HFF-Myc (cell line): ENCODE results near the gene CACNA1C.
"Not testable (repeated sequence)": the region's sequence is repeated elsewhere in the genome, so short reads cannot be mapped to it uniquely, and the experiment has no call there.

Source experiments
- DNase-seq: peaks from one replicate; pipeline ENCODE4 v3.0.0-alpha.2; 2011; ENCODE audit warnings: low read depth; ENCODE audit errors: extremely low read depth
- H3K4me3 ChIP-seq: replicated peaks from 2 replicates; pipeline ENCODE4 v1.5.1; 2011; ENCODE audit warnings: low read depth, mild to moderate bottlenecking, control low read depth, low read length
- CTCF ChIP-seq: IDR thresholded peaks from 2 replicates; pipeline ENCODE4 v1.5.1; 2012; ENCODE audit warnings: mild to moderate bottlenecking, low read depth, low read length, control low read depth; ENCODE audit errors: missing control alignments

Gene CACNA1C

DNA sequence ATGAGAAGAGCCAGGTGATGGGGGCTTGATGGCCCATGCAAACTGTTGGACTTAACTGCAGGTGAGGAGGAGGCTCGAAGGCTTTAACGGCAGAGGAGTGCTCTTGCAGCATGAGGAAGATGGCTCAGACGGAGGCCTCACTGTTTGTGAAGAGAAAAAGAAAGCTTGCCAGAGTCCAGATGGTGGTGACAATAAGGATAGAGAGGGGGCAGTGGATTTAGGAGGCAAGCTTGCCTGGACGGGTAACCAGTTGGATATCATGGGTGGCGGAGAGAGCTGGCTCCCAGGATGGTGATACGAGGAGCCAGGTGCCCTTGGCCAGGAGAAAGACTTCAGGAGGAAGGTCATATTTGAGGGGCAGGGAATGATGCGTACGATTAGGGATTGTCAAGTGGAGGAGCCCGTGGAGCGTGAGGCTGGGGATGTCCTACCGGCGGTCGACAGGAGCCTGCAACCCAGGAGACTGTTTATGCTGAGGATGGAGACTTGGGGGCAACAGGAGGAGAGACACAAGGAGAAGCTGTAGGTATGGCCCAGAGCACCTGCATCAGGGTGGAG lies 71.8 kb downstream of the CACNA1C start:
- no peak overlapping the region for H3K4me3 ChIP-seq
- TF ChIP-seq CTCF = no peak
- DNase-seq = no peak

DNA sequence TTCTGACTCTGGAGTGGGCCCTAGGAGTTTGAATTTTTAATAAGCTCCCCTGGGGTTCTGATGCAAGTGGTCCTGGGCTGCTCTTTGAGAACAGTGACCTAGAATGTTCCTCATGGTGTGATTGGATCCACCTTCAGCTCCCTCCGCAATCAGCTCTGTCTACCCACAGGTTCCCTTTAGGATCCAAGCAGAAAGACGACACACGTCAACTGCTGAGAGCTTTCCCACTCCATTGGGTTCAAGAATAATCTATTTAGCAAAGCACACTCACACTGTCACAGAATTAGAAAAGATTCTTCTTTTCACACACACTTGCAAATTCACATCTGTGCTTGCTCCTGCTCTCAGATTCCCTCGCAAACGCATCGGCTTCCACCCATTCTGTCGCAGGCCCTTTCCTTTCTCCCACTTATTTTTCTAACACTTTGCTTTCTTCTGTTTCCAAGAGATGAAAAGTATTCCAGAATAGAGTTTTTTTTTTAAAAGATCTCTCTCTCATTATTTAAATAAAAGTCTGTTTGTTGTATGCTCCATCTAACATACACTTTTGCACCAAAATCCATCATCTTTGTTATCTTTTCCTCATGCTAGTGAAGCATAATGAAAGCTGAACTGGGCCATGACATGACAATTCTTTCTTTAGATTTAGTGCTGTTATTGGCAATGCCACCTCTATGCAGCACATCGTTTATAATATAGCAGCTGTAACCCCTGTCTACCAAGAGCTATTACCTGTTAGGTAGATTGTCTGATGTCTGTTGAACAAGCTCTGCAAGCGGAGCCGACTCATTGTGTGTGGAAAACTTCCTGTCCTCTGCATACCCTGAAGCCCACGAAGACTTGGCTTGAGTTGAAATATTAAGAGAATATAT lies 73.1 kb downstream of the CACNA1C start:
- H3K4me3 ChIP-seq = no peak overlapping the region
- no peak for TF ChIP-seq CTCF
- no peak for DNase-seq

DNA sequence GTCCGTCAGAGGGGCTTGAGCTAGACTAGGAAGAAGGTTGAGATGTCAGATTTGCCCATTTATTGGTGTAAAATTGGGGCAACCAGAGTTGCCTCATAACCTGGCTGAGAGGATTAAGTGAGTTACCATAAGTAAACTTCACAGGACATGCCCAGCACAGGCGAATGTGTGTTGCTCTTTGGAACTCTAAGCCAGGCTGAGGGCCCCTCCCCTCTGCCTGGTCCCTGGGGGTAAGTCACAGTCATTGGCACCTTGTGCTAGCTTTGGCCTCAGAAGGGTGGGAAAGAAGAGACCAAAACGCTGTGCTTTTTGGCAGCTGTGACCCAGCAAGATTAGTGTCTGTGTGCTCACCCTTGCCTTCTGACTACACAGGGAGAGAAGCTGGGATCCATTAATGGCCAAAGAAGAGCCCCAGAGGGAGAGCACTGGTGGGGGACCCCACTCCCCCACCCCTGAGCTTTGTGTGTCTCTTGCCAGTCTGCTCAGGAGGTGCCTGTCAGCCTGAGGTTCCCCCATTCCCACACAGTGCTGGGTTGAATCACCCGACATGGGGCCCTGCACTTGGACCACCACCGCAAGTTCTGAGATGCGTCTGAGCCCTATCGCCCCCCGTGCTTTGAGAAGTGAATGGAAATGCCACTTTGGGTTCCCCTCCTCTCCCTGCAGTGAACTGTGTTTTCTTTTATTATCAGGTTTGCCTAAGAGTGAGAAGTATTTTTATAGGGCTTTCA lies 74.1 kb downstream of the CACNA1C start:
- DNase-seq = no peak
- H3K4me3 ChIP-seq = no peak overlapping the region
- TF ChIP-seq CTCF = no peak

DNA sequence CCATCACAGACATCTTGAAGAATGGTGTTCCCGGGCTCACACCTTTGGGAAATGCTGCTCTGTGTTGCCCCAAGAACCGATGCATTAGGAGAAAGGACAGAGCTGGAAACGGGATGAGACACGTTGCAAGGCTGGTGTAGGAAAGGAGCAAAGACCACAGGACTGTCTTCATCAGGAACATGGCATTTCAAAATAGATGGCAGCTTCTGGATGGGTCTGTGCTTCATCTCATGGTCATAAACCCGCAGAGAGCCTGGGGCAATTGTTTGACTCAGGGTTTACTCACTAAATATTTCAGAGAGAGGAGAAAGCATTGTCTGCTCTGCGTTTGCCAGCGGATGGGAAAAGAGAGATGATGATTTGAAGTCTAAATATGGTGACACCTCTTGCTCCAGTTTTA lies 76.3 kb downstream of the CACNA1C start:
- no peak for DNase-seq
- TF ChIP-seq CTCF = no peak
- H3K4me3 ChIP-seq = no peak overlapping the region

- not testable (repeated sequence) for DNase-seq, H3K4me3 ChIP-seq
Observed at GRCh38 chr12:2135661-2136418, 83.1 kb downstream of the CACNA1C start.

GRCh38 chr12:2136901-2137300 lies 84.1 kb downstream of the CACNA1C start:
- no peak for DNase-seq
- H3K4me3 ChIP-seq = no peak overlapping the region
- no peak for TF ChIP-seq CTCF
